Parathyroid adenoma (tissue), 2 donors: Measurements from ENCODE around the gene MAGI1.

Source experiments
- H2AFZ ChIP-seq: fragments of 300-600 bp; sonication (generic); one replicate; pipeline ENCODE4 v1.7.0; 2017; ENCODE audit warnings: antibody characterized with exemption, mild to moderate bottlenecking
- H3K27ac ChIP-seq: fragments of 300-600 bp; sonication (generic); one replicate; pipeline ENCODE4 v1.7.0; 2017
- H3K27me3 ChIP-seq: fragments of 300-600 bp; sonication (generic); one replicate; pipeline ENCODE4 v1.7.0; 2017; ENCODE audit warnings: low read length; ENCODE audit not compliant: control insufficient read depth, insufficient read depth
- H3K36me3 ChIP-seq: fragments of 300-600 bp; sonication (generic); one replicate; pipeline ENCODE4 v1.7.0; 2017; ENCODE audit warnings: low read length; ENCODE audit not compliant: control insufficient read depth, insufficient read depth
- H3K4me1 ChIP-seq: fragments of 300-600 bp; sonication (generic); one replicate; pipeline ENCODE4 v1.7.0; 2017; ENCODE audit warnings: control low read depth
- H3K4me2 ChIP-seq: fragments of 300-600 bp; sonication (generic); one replicate; pipeline ENCODE4 v1.7.0; 2017; ENCODE audit warnings: low read length
- H3K4me3 ChIP-seq: fragments of 300-600 bp; sonication (generic); one replicate; pipeline ENCODE4 v1.7.0; 2017; ENCODE audit warnings: low read depth, low read length
- H3K79me2 ChIP-seq: fragments of 300-600 bp; sonication (generic); one replicate; pipeline ENCODE4 v1.7.0; 2017; ENCODE audit warnings: control low read depth
- H3K9ac ChIP-seq: fragments of 300-600 bp; sonication (generic); one replicate; pipeline ENCODE4 v1.7.0; 2017; ENCODE audit warnings: mild to moderate bottlenecking
- H3K9me3 ChIP-seq: fragments of 300-600 bp; sonication (generic); one replicate; pipeline ENCODE4 v1.7.0; 2017; ENCODE audit warnings: low read length; ENCODE audit not compliant: control insufficient read depth
- CTCF ChIP-seq: fragments of 300-600 bp; sonication (generic); IDR thresholded peaks from one replicate; pipeline ENCODE4 v1.7.0; 2017; ENCODE audit warnings: antibody characterized with exemption, mild to moderate bottlenecking
- donor health status: primary hyperparathyroidism.

MAGI1 gene

GRCh38 chr3:65379223-65379622 is 659.5 kb downstream of the MAGI1 start:
- no peaks in the 10 kb centered on the region for H3K36me3 ChIP-seq
- H3K4me1 ChIP-seq = no peaks in the 10 kb centered on the region
- no peak overlapping the region for H2AFZ ChIP-seq
- no peak for TF ChIP-seq CTCF
- no peaks in the 10 kb centered on the region for H3K79me2 ChIP-seq
- no peak overlapping the region for H3K27ac ChIP-seq
- H3K9ac ChIP-seq = no peak overlapping the region
- no peak overlapping the region for H3K4me3 ChIP-seq
- H3K27me3 ChIP-seq = no peaks in the 10 kb centered on the region
- H3K9me3 ChIP-seq = no peaks in the 10 kb centered on the region
- H3K4me2 ChIP-seq = no peak overlapping the region

GRCh38 chr3:65377637-65378036 is 661.1 kb downstream of the MAGI1 start:
- Histone ChIP-seq H3K4me2 (no peak overlapping the region), H3K27ac (no peak overlapping the region), H3K36me3 (no peaks in the 10 kb centered on the region), H3K27me3 (no peaks in the 10 kb centered on the region), H2AFZ (no peak overlapping the region), H3K4me1 (no peaks in the 10 kb centered on the region), H3K4me3 (no peak overlapping the region), H3K79me2 (no peaks in the 10 kb centered on the region), H3K9me3 (no peaks in the 10 kb centered on the region), H3K9ac (no peak overlapping the region)
- no peak for TF ChIP-seq CTCF

GRCh38 chr3:65376426-65376825 is 662.3 kb downstream of the MAGI1 start:
- Histone ChIP-seq H3K27ac (no peak overlapping the region), H2AFZ (no peak overlapping the region), H3K36me3 (no peaks in the 10 kb centered on the region), H3K4me2 (no peak overlapping the region), H3K9ac (no peak overlapping the region), H3K9me3 (no peaks in the 10 kb centered on the region), H3K27me3 (no peaks in the 10 kb centered on the region), H3K79me2 (no peaks in the 10 kb centered on the region), H3K4me3 (no peak overlapping the region), H3K4me1 (no peaks in the 10 kb centered on the region)
- no peak for TF ChIP-seq CTCF

GRCh38 chr3:65371053-65371452 is 667.7 kb downstream of the MAGI1 start:
- Histone ChIP-seq H3K4me2 (no peak overlapping the region), H3K9me3 (no peaks in the 10 kb centered on the region), H3K27ac (no peak overlapping the region), H2AFZ (no peak overlapping the region), H3K36me3 (no peaks in the 10 kb centered on the region), H3K79me2 (no peaks in the 10 kb centered on the region), H3K4me3 (no peak overlapping the region), H3K27me3 (no peaks in the 10 kb centered on the region), H3K4me1 (no peaks in the 10 kb centered on the region), H3K9ac (no peak overlapping the region)
- TF ChIP-seq CTCF = no peak

GRCh38 chr3:65368866-65369265 is 669.9 kb downstream of the MAGI1 start:
- Histone ChIP-seq H2AFZ (no peak overlapping the region), H3K9me3 (no peaks in the 10 kb centered on the region), H3K4me2 (no peak overlapping the region), H3K27me3 (no peaks in the 10 kb centered on the region), H3K27ac (no peak overlapping the region), H3K79me2 (no peaks in the 10 kb centered on the region), H3K4me1 (no peaks in the 10 kb centered on the region), H3K9ac (no peak overlapping the region), H3K4me3 (no peak overlapping the region), H3K36me3 (no peaks in the 10 kb centered on the region)
- TF ChIP-seq CTCF = no peak
